Right lobe of liver (tissue), 6 donors: Measurements from ENCODE around the gene TANGO2. TPM values are rescaled to one million over a fixed set of nuclear protein-coding genes. Genes with fewer than 3 reads are reported as not detected.

Experiments used
- ATAC-seq, 4 donors: fragments of 200-7000 bp; cut with Tn5 transposase; one replicate each; pipeline ENCODE4 v1.9.1; 2020; ENCODE audit warnings: mild to moderate bottlenecking in 4 of 4, moderate library complexity in 4 of 4
- DNase-seq, 3 donors: peaks; one replicate each; pipeline ENCODE4 v3.0.0-alpha.2; 2020
- H3K27ac ChIP-seq, 3 donors: fragments of 200-600 bp; one replicate each; pipeline ENCODE4 v1.8.0; 2022
- H3K27me3 ChIP-seq, 2 donors: fragments of 200-600 bp; one replicate each; pipeline ENCODE4 v1.8.0; 2022
- H3K36me3 ChIP-seq, 4 donors: fragments of 200-600 bp; sonication (generic) in 1 of 4; one replicate each; pipeline versions ENCODE4 v1.5.1 to v1.8.0; 2017 to 2022; ENCODE audit warnings: control low read depth in 1 of 4
- H3K4me1 ChIP-seq, 4 donors: fragments of 200-600 bp; sonication (generic) in 1 of 4; one replicate each; pipeline versions ENCODE4 v1.5.1 to v1.8.0; 2017 to 2022; ENCODE audit warnings: control low read depth in 1 of 4
- H3K4me3 ChIP-seq, 3 donors: fragments of 200-600 bp; one replicate each; pipeline ENCODE4 v1.8.0; 2022
- H3K9me3 ChIP-seq, 4 donors: fragments of 200-600 bp; sonication (generic) in 1 of 4; one replicate each; pipeline versions ENCODE4 v1.5.1 to v1.8.0; 2017 to 2022; ENCODE audit warnings: control low read depth in 1 of 4
- CTCF ChIP-seq, 4 donors: fragments of 200-600 bp in 3 of 4; fragments of 450-650 bp in 1 of 4; IDR thresholded peaks; one replicate each; pipeline versions ENCODE4 v1.5.1 to v1.8.0; 2016 to 2022; ENCODE audit warnings: antibody characterized with exemption in 4 of 4, mild to moderate bottlenecking in 2 of 4
- POLR2A ChIP-seq: fragments of 450-650 bp; IDR thresholded peaks from one replicate; pipeline ENCODE4 v1.6.1; 2017; ENCODE audit warnings: antibody characterized with exemption, mild to moderate bottlenecking
- WGBS: methylation state at CpG from one replicate; pipeline ENCODE4 v1.1.6; 2018; ENCODE audit warnings: low coverage, low lambda C conversion rate; ENCODE audit not compliant: insufficient coverage; ENCODE audit errors: missing lambda C conversion rate; 5-methylcytosine and 5-hydroxymethylcytosine counted together
- intact Hi-C, 2 donors: fragments of 100-400 bp; cut with DNase I; formaldehyde crosslinking; loops; one replicate each; pipeline versions ENCODE4 v1.11.2 to v1.14.1; 2022
- total RNA-seq, 6 experiments: library from RNA; depleted of rRNA in 2 of 6; stranded (reverse); fragments of >200 nt in 2 of 6; fragmentation: NEBNext Ultra II Directional in 3 of 6; extraction: Animal tissue kit (Norgen Biotek cat#: 25700) in 3 of 6; gene quantifications; one replicate each; pipeline versions ENCODE4 v1.1.0 to v1.2.4, GENCODE V29; 2016 to 2023
- donor health status: DM: no; HTN: yes; CAD: no.
- donor health status: DM: no; HTN: no; CAD: no.
- donor health status: DM: no; HTN: no; CAD: no.
- donor health status: DM: no; HTN: yes; CAD: no.
- donor health status: DM: no; HTN: yes; CAD: no.

TANGO2 gene
- total RNA-seq, 6 experiments from 2014 or later: 11.0 to 27.0 (median 15.5) TPM

GRCh38 chr22:20106205-20106848, 85.4 kb downstream of the TANGO2 start:
- TF ChIP-seq POLR2A (no peak), CTCF (IDR thresholded peaks at IDR 0.05) (no peak)
- 40% methylated on average over 1 of the region's 20 CpGs for WGBS
- no peak overlapping the region for H3K4me3 ChIP-seq
- H3K4me1 ChIP-seq: peaks cover 0 to 21% (median 9%) of the 10 kb centered on the region in 4 donors
- intact Hi-C loops: no loop called here
- no peak overlapping the region for H3K27ac ChIP-seq
- peaks cover 6 to 59% (median 24%) of the 10 kb centered on the region in 4 donors for H3K36me3 ChIP-seq
- ATAC-seq (no peak), DNase-seq (peak in 2 of 3 donors; percentile 13 to 41)
- H3K27me3 ChIP-seq: no peaks in the 10 kb centered on the region
- H3K9me3 ChIP-seq: no peaks in the 10 kb centered on the region

- WGBS: 96% methylated on average over 4 of the region's 10 CpGs
- H3K4me1 ChIP-seq: peaks cover 0 to 18% (median 7%) of the 10 kb centered on the region in 4 donors
- DNase-seq (peak in 1 of 3 donors; percentile 40), ATAC-seq (no peak)
- no peak overlapping the region for H3K27ac ChIP-seq
- peaks cover 6 to 61% (median 24%) of the 10 kb centered on the region in 4 donors for H3K36me3 ChIP-seq
- no peaks in the 10 kb centered on the region for H3K27me3 ChIP-seq
- TF ChIP-seq CTCF (IDR thresholded peaks at IDR 0.05) (no peak), POLR2A (no peak)
- intact Hi-C loops: no loop called here
- H3K9me3 ChIP-seq: no peaks in the 10 kb centered on the region
- no peak overlapping the region for H3K4me3 ChIP-seq
Measured at GRCh38 chr22:20106849-20107237, 85.9 kb downstream of the TANGO2 start.

GRCh38 chr22:20107471-20107901, 86.6 kb downstream of the TANGO2 start:
- Histone ChIP-seq H3K27me3 (no peaks in the 10 kb centered on the region), H3K9me3 (no peaks in the 10 kb centered on the region), H3K27ac (no peak overlapping the region), H3K4me3 (no peak overlapping the region), H3K4me1 (peaks cover 0 to 11% (median 5%) of the 10 kb centered on the region in 4 donors), H3K36me3 (peaks cover 6 to 67% (median 26%) of the 10 kb centered on the region in 4 donors)
- ATAC-seq (no peak), DNase-seq (peak in 2 of 3 donors; percentile 9 to 26)
- intact Hi-C loops: no loop called here
- TF ChIP-seq CTCF (IDR thresholded peaks at IDR 0.05) (no peak), POLR2A (no peak)
- 90% methylated on average over 2 of the region's 7 CpGs for WGBS

GRCh38 chr22:20107951-20108756, 87.2 kb downstream of the TANGO2 start:
- H3K27ac ChIP-seq: no peak overlapping the region
- peaks cover 0 to 10% (median 4%) of the 10 kb centered on the region in 4 donors for H3K4me1 ChIP-seq
- TF ChIP-seq POLR2A: no peak
- no peak for TF ChIP-seq CTCF (IDR thresholded peaks at IDR 0.05)
- no peak overlapping the region for H3K4me3 ChIP-seq
- DNase-seq (peak in 2 of 3 donors; percentile 17 to 46), ATAC-seq (no peak)
- H3K36me3 ChIP-seq: peaks cover 6 to 74% (median 29%) of the 10 kb centered on the region in 4 donors
- H3K9me3 ChIP-seq: no peaks in the 10 kb centered on the region
- no peaks in the 10 kb centered on the region for H3K27me3 ChIP-seq
- intact Hi-C loops: no loop called here
- WGBS: 82% methylated on average over 5 of the region's 13 CpGs
